HK-2 (cell line): ENCODE measurements around the gene COMMD7.
A peak's percentile ranks its signal among the peaks of the same experiment; 100 is the strongest.
"Not testable (repeated sequence)": the region's sequence is repeated elsewhere in the genome, so short reads cannot be mapped to it uniquely, and the experiment has no call there.

Source experiments
- DNase-seq: peaks from one replicate; pipeline ENCODE4 v3.0.0-alpha.2; 2018; ENCODE audit not compliant: unreplicated experiment

COMMD7 gene

GRCh38 chr20:32728435-32728834 is 14.8 kb downstream of the COMMD7 start:
- DNase-seq, result not testable (repeated sequence)

DNA sequence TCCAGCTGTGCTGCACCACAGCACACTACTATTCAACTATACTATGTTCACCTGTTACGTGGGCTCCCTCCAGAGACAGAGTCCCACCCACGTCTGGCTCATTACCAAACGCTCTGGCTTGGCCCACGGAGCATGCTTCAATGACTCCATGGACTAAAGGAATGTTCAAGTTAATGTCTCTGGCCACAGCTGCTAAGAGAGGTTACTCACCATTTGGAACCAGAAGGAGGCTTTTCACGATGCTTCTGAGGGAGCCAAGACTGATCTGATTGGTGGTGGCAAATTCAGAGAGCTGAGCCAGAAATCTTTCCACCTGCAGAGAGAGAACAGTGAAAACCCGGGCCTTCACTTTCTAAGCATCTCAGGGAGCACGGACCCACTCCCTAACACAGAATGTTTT is 15.6 kb downstream of the COMMD7 start:
- peak; percentile 75 for DNase-seq

- DNase-seq, result no peak
These were observed 24.4 kb downstream of the COMMD7 start for GRCh38 chr20:32718749-32719348.

DNA sequence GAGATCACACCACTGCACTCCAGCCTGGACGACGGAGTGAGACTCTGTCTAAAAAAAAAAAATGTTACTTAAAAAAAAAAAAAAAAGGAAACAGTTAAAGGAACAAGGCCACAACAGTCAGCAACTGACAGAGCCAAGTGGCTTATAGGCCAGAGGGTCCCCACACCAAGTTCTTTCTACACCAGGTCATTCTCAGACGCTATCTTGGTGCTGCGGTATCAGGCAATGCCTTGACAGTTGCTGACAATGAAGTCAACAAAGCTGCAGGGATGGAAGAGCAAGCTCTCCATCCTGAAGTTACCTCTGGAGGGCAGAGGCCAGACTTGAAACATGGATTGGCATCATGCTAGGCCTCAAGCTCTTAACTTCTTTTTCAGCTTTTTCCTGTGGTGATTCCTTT is 31.9 kb downstream of the COMMD7 start:
- DNase-seq, result no peak

GRCh38 chr20:32709632-32710121 is 33.6 kb downstream of the COMMD7 start:
- DNase-seq, result no peak

- DNase-seq, result not testable (repeated sequence)
These were observed 34.1 kb downstream of the COMMD7 start for GRCh38 chr20:32709029-32709631.

GRCh38 chr20:32707691-32708581 is 35.3 kb downstream of the COMMD7 start:
- DNase-seq, result no peak

GRCh38 chr20:32706486-32706885 is 36.8 kb downstream of the COMMD7 start:
- DNase-seq, result no peak

DNA sequence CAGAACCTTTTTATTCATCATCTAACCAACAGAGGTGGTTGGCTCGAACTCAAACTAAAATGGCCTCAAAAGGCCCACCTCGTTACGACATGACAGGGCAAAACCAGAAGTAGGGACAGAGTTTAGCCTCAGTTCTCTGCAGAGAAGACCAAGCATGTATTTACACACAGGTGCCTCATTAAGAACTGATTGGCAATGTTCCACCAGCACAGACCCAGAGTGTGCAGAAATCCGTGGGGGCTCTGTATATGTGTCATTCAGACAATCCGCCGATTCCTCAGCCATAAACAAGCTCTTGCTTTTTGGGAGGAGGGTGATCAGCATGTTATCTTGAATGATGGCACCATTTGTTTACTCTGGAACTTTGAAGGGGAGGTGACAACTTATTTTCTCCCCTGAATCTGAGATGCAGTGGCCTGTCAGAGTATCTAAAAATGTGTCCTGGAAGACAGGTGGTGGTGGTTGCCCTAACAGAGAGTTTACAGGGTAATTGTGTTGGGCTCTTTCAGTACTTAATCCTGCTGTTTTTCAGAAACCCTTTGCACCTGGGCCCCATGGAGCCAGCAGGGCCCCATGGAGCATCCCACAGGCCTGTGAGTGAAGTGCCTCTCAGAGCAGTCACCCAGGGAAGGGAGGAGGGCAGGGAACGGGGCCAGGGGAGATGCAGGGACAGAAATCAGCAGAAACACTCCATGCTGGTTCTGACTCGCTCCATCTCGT is 40.4 kb downstream of the COMMD7 start:
- DNase-seq, result no peak

GRCh38 chr20:32697608-32698007 is 45.7 kb downstream of the COMMD7 start:
- no peak for DNase-seq

- no peak for DNase-seq
These were observed 48.2 kb downstream of the COMMD7 start for GRCh38 chr20:32695089-32695488.

GRCh38 chr20:32688966-32689365 is 54.3 kb downstream of the COMMD7 start:
- DNase-seq, result not testable (repeated sequence)

DNA sequence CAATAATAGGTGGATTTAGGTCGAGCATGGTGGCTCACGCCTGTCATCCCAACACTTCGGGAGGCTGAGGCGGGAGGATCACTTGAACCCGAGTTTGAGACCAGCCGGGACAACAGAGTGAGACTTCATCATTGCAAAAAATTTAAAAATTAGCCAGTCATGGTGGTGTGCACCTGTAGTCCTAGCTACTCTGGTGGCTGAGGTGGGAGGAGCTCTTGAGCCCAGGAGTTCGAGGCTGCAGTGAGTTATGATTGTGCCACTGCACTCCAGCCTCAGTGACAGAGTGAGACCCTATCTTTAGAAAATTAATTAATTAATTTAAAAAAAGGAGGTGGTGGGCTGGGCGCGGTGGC is 56.1 kb downstream of the COMMD7 start:
- no peak for DNase-seq

DNA sequence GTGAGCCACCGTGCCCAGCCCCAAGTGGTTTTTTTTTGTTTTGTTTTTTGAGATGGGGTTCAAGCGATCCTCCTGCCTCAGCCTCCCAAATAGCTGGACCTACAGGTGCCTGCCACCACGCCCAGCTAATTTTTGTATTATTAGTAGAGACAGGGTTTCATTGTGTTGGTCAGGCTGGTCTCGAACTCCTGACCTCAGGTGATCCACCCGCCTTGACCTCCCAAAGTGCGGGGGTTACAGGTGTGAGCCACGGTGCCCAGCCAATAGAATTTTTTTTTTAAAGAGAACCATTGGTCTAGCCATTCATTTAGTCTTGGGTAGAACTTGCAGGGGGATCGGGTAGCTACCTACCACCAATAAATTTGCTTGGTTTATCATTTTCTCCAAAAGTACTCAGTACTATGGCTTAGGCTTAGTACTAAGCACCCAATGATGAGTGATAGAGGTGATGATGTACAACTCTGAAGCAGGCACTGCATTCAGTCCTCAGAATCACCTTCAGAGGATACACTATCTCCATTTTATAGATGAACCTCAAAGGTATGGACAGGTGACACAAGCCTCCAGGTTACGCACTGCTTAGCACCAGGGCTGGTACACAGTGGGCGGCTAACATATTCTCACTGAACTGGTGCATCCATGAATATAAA is 56.6 kb downstream of the COMMD7 start:
- DNase-seq, result no peak

DNA sequence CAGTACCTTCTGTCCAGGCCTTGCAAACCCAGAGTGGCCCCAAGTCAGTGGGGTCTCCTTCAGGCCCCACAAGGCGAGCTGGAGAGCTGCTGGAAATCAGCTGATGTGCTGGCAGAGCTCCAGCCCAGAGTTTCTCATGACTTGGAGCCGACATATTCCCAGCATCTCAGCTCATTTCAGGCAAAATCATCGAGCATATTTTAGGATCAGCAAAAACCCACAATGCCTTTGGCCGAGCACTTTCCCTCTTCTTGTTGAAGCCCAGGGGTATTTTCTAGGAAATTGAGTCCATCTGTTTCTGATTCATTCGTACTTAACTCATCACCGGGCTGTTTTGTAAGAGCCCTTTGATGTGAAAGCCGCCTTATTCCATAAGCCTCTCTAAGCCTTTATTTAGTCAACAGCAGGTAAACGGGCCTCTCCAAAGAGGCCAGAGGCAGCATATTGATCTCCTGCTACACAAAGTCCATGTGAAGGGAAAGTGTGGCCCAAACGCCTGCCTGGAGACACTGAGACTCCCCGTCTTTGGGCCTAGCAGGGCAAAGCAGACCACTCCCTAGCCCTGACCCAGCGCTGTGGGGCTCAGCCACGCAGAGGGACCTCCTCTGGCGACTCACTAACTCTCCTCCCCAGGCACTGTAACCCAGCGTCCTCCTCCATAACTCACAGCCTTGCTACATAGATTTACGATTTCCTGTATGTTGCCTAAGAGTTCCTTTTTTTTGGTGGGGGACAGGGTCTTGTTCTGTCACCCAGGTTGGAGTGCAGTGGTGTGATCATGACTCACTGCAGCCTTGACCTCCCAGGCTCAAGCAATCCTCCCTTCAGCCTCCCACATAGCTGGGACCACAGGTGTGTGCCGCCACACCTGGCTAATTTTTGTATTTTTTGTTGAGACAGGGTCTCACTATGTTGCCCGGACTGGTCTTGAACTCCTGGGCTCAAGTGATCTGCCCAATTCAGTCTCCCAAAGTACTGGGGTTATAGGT is 57.4 kb downstream of the COMMD7 start:
- peak; percentile 37 for DNase-seq

DNA sequence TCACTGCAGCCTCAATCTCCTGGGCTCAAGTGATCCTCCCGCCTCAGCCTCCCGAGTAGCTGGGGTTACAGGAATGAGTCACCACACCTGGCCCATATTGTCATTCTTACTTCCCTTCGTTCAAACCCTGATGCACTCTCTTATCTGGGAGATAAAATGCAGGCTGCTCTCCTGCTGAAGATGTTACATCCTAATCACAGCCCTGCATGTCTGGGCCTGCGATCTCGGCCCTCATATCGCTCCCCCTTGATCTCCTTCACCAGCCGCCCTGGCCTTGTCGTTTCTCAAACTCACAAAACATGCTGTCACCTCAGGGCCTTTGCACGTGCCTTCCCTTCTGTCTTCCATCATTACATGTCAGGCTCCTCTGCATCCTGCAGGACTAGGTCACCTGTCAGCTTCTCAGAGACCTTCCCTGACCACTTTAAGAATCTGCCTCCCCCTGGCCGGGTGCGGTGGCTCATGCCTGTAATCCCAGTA is 60.7 kb downstream of the COMMD7 start:
- no peak for DNase-seq

GRCh38 chr20:32681175-32682084 is 61.8 kb downstream of the COMMD7 start:
- DNase-seq, result peak; percentile 76

DNA sequence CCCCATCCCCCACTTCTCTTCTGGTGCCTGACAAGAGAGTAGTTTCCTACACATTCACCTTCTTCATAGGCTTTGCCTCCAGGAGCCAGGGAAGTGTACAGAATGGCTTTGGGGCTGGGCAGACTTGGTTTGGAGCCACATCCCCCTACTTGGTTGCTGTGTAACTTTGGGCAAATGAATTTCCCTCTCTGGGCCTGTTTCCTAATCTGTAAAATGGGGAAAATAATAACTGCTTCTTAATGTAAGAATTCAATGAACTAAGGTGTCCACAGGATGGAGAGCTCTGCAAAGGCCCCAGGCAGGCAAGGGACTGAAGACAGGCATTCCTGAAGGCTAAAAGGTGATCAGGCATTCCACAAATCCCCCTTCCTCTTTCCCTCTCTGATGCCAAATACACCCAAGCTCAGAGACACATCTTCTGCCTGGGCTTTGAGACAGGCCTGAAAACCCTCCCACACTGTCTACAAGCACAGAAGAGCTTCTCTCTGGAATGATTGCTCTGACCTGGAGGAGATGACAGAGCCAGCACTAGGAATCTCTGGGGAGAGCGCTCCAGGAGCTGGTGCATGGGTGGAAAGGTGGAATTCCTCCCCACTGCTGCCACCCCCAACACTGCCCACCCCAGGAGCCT is 62.6 kb downstream of the COMMD7 start:
- DNase-seq, result no peak

DNA sequence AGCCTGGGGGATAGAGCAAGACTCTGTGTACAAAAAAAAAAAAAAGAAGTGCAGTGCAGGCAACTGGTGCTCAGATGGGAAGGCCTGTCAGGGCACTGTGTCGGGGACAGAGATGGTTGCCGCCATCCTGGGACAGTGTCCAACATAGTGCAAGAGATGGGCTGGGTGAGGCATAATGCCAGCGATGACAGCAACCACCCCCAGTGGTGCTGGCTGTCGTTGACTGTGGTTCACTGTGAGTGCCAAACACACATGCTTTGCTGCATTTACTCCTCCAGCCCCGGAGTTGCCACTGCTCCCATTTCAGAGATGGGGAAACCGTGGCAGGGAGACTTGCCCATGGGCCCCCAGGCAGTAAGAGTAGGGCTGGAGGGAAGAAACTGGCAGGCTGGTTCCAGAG is 64.3 kb downstream of the COMMD7 start:
- DNase-seq, result no peak
